Activated naive CD8-positive, alpha-beta T cell treated with anti-CD3 and anti-CD28 coated beads for 36 hours (primary cell): ENCODE results near the gene TAT. TPM values are rescaled to one million over a fixed set of nuclear protein-coding genes. Genes with fewer than 3 reads are reported as not detected.
A peak's percentile ranks its signal among the peaks of the same experiment; 100 is the strongest.

Experiments used
- DNase-seq: peaks from one replicate; pipeline ENCODE4 v3.0.0; 2021
- H3K27ac Mint-ChIP-seq: one replicate; pipeline ENCODE4 v1.8.0; 2022; ENCODE audit warnings: mild to moderate bottlenecking, moderate library complexity, mixed read lengths
- H3K27me3 Mint-ChIP-seq: one replicate; pipeline ENCODE4 v1.8.0; 2022; ENCODE audit warnings: mild to moderate bottlenecking, mixed read lengths
- H3K36me3 Mint-ChIP-seq: one replicate; pipeline ENCODE4 v1.8.0; 2021; ENCODE audit warnings: mild to moderate bottlenecking, mixed read lengths
- H3K4me1 Mint-ChIP-seq: one replicate; pipeline ENCODE4 v1.8.0; 2021; ENCODE audit warnings: mixed read lengths
- H3K4me3 Mint-ChIP-seq: one replicate; pipeline ENCODE4 v1.8.0; 2022; ENCODE audit warnings: mild to moderate bottlenecking, moderate library complexity, mixed read lengths
- H3K9me3 Mint-ChIP-seq: one replicate; pipeline ENCODE4 v1.8.0; 2022; ENCODE audit warnings: mixed read lengths
- total RNA-seq, 2 experiments: library from RNA; stranded (reverse); gene quantifications; one replicate each; pipeline ENCODE4 v1.2.3, GENCODE V29; 2021

Gene TAT
- total RNA-seq, 2 experiments from 2014 or later, result not detected

GRCh38 chr16:71528863-71529262 lies 48.0 kb downstream of the TAT start:
- Mint-ChIP-seq H3K4me3 (no peak overlapping the region), H3K36me3 (no peaks in the 10 kb centered on the region)

DNA sequence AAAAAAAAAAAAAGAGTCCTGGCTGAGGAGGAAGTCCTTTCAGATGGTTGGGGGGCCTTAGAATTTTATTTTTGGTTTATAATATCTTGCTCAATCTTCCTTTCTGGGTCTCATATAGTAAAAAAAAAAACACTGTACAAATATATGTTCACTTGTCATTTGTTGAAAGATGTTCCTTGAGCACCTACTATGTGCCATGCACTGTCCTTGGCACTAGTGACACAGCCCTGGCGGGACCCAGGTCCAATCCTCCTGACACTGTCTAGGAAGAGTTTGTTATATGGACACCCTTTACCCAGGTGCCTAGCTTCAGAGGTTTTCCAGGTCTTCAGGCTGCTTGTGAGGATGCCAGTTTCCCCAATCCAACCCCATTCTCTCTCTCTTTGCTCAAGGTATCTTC lies 48.6 kb downstream of the TAT start:
- Mint-ChIP-seq H3K27me3 (peaks cover 32% of the 10 kb centered on the region), H3K36me3 (no peaks in the 10 kb centered on the region), H3K27ac (no peak overlapping the region), H3K4me3 (no peak overlapping the region), H3K9me3 (no peaks in the 10 kb centered on the region), H3K4me1 (peaks cover 4% of the 10 kb centered on the region)
- no peak for DNase-seq

More at GRCh38 chr16:71528863-71529262, 48.0 kb downstream of the TAT start:
- Mint-ChIP-seq H3K27me3 (peaks cover 32% of the 10 kb centered on the region), H3K9me3 (no peaks in the 10 kb centered on the region), H3K27ac (no peak overlapping the region), H3K4me1 (peaks cover 4% of the 10 kb centered on the region)
- DNase-seq, result no peak

DNA sequence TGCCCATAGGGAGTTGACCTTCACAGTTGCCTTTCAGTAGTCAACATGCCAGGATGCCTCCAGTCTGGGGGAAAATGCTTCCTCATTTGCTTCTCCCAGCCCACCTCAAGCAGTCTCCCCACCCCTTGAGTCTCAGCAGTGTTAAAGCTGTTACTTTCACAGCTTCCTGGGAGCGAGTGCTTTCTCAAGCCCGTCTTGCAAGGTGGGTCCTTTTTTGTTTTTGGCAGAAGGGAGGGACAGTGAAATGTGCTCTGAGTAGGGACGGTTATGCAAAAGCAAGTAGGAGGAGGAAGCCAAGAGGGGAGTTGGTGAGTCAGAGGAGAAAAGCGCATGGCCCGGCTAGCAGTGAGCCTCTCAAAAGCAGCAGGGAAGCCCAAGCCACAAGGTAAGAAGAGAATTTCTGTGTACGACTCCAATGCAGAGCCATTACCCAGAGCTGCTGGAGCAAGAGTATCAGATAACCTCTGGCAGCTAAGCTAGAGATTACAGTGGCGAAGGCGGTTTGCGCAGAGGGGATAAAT lies 50.7 kb downstream of the TAT start, which contains the start of gene CHST4:
TSS of gene CHST4 (plus strand) at position 316 of the 521 bp plus-strand sequence. CDS start 10,252 bp downstream, outside the sequence.
- Mint-ChIP-seq H3K4me3 (no peak within 1 kb of the TSS), H3K27ac (no peak within 1 kb of the TSS)

DNA sequence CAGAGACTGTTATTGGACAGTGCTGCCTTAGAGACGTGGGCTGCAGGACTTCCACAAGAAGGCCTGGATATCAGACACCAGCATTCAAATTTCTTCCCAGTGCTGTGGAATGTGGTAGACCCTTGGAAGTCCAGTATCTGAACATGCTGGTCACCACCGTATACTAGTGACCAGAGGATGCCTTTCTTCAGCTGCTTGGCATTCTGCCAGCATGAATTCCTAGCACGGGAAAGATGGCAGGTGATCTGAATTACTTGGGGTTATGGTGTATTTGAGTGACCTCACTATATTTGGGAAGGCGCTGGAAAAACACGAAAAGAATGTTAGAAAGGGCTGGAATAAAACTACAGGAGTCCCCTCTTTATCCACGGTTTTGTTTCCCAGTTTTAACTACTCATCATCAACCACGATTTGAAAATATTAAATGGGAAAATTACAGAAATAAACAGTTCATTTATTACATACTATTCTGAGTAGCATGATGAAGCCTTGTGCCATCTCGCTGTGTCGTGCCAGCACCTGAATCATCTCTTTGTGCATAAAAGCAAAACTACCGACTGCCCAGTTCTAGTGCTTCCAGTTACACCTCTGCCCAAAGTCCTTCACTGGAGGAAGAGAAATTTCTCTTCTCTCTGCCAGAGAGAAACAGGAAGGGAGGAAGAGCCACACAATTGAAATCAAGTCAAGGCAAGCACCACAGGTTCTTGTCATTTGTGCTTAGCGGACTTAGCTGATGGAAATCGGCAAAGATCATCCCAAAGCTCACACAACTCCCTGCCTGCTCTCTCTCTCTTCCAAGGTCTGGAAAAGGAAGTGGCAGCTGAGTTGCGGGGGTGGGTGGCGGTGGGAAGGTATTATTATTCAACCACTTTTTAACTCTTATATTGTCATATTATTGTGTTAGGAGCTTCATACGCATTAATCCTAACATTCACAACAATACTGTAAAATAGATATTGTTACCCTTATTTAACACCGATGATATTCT lies 52.0 kb downstream of the TAT start:
- Mint-ChIP-seq H3K4me1 (peaks cover 4% of the 10 kb centered on the region), H3K27ac (no peak overlapping the region), H3K9me3 (no peaks in the 10 kb centered on the region), H3K36me3 (no peaks in the 10 kb centered on the region), H3K4me3 (no peak overlapping the region), H3K27me3 (peaks cover 32% of the 10 kb centered on the region)
- DNase-seq, result no peak

More for the DNA sequence above, 50.7 kb downstream of the TAT start, which contains the start of gene CHST4:
- Mint-ChIP-seq H3K4me1 (peaks cover 4% of the 10 kb centered on the region), H3K36me3 (no peaks in the 10 kb centered on the region), H3K27me3 (peaks cover 32% of the 10 kb centered on the region), H3K9me3 (no peaks in the 10 kb centered on the region)
- peak; percentile 4 for DNase-seq

DNA sequence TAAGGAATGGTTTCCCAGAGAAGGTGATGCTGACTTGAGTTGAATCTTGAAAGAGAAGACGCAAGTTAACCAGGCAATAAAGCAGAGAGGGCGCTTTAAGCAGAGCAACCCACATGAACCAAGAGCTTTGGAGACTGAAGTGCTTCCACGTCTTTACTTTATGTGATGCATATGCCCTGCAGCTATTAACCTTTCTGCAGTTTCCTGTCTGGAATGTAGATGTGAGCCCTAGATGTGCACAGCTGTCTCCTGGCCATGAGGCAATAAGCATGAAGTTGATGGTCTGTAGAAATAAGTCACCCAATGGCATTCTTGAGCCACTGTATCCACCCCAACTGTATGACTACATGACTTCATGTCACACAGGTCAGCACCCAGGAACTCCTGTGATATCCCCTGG lies 56.3 kb downstream of the TAT start:
- Mint-ChIP-seq H3K9me3 (no peaks in the 10 kb centered on the region), H3K27me3 (peaks cover 4% of the 10 kb centered on the region), H3K36me3 (no peaks in the 10 kb centered on the region), H3K4me1 (no peaks in the 10 kb centered on the region), H3K4me3 (no peak overlapping the region), H3K27ac (no peak overlapping the region)
- no peak for DNase-seq

Other genes starting within 250 kb of the TAT start
- gene CALB2, start 218.4 kb downstream of the TAT start, total RNA-seq, result not detected
- gene TLE7, start 135.0 kb downstream of the TAT start, total RNA-seq, result not detected
- 10 to 100 TPM; 11.1 to 11.5 TPM for gene ZNF23, start 114.8 kb downstream of the TAT start, total RNA-seq
- 1 to 10 TPM; 3.0 to 3.6 TPM for gene ZNF19, start 87.8 kb downstream of the TAT start, total RNA-seq
- gene CHST4, start 50.7 kb downstream of the TAT start, total RNA-seq, result under 1 TPM in 1 of 2 experiments, not detected in 1; 0.19 TPM
- not detected for gene MARVELD3, start 49.1 kb upstream of the TAT start, total RNA-seq
- gene PHLPP2, start 147.6 kb upstream of the TAT start, total RNA-seq, result 1 to 10 TPM; 9.3 to 9.8 TPM
- 10 to 100 TPM; 59.1 to 62.2 TPM for gene AP1G1, start 231.7 kb upstream of the TAT start, total RNA-seq